Inflammatory macrophage treated with lipopolysaccharide for 1 hour (primary cell): ENCODE results near the gene ZRANB3.
"Not testable (repeated sequence)": the region's sequence is repeated elsewhere in the genome, so short reads cannot be mapped to it uniquely, and the experiment has no call there.

ENCODE experiments used
- DNase-seq, 2 donors: peaks; one replicate each; pipeline ENCODE4 v3.0.0-alpha.2; 2020 to 2022

The ZRANB3 gene

DNA sequence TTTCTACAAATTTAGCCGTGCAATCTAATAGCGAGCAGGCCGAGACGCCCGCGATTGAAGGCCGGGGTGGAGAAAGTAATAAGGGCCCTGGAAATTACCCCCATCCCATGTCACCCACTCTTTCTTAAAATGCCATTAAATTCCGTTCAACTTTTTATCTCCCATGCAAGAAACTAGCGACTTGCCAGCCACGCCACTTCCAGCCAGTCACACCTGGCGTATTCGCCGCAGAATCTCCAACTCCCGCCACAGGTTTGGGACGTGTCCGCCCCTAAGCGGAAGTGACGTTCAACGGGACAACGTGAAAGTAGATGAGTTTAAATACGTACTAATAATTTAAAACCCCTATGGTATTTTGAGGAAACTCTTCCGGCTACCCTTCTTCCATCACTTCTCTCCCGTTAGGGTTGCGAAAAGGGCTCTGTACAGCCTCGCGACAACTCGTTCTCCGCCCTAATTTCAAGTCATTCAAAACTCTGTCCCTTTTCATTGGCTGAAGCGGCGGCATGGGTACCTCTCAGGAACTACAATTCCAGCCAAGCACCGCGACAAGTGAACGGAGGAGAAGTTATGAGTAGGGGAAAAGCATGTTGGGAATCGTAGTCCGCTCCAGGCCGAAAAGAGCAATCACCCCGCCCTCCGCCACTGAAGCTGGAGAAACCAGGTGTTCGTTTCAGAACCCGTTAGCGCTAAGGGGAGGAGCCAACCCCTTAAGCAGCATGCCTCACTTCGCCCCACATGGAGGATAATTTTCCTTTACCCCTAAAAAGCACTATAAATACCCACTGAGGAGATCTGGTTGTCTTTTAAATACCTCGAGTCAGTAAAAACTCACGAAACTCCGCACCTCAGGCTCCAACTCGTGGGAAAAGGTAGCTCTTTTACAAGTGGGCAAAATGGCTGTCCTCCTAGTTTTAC is at the start of gene ZRANB3:
ZRANB3 (minus strand) TSS at position 906 of the 918 bp plus-strand sequence.
- peak; percentile 93 to 97 for DNase-seq

GRCh38 chr2:135573620-135574019 is 42.6 kb upstream of the ZRANB3 start:
- DNase-seq = no peak

- no peak for DNase-seq
Observed at GRCh38 chr2:135570884-135571283, 39.9 kb upstream of the ZRANB3 start.

GRCh38 chr2:135563793-135564192 is 32.8 kb upstream of the ZRANB3 start:
- DNase-seq = no peak

DNA sequence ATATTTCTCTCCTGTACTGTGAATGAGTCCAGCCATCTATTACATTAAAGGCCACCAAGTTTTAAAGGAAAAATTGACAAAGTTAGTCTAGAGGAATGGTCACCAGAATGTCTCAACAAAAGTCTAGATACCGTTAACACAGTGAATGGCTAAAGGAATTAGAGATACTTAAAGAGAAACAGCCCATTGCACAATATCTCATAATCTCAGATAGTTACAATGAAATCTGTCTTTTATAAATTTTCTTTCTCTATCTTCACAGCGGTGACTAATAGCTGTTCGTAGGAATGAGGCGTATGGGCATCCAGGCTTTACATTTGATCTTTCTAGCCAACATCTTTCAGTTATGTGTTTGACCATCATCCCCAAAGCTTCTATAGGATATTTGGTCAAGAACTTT is 30.9 kb upstream of the ZRANB3 start:
- DNase-seq = no peak

GRCh38 chr2:135557530-135557929 is 26.5 kb upstream of the ZRANB3 start:
- DNase-seq = peak; percentile 18 to 38

GRCh38 chr2:135555311-135555710 is 24.3 kb upstream of the ZRANB3 start:
- peak; percentile 57 to 61 for DNase-seq

- DNase-seq = no peak
Observed at GRCh38 chr2:135552887-135553286, 21.9 kb upstream of the ZRANB3 start.

DNA sequence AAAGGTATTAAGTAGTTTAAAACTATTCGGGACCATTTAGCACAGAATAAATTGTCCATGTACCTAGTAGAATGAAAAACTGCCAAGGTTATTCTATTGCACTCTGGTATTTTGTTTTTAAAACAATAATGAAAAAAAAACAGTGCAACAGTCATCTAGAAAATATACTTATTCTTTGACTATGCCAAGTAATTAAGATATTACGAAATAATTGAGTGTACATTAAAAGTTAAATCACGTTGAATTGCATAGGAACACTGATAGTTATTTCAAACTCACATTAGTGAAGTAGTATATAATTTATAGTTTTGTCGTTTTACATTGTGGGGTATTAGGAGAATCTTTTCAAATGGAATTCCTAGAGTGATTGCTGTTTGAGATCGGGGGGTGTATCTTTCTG is 20.3 kb upstream of the ZRANB3 start:
- DNase-seq = no peak

DNA sequence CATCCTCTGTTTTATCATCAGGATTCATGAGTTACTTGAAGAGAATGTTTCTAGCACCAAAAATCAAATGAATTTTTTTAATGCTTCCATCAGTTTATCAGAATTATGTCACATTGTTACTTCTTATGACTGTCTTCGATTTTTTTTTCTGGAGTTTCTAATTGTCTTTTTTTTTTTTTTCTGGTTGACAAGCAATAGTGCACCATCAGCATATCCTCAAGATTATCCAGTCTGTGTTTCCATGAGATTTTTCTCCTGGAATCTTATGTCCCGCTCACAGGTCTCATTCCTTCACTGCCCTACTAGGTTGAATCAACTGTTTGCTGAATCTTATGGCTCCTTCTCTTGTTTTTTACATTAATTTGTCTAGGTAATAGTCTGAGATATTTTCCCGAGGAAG is 16.3 kb upstream of the ZRANB3 start:
- no peak for DNase-seq

DNA sequence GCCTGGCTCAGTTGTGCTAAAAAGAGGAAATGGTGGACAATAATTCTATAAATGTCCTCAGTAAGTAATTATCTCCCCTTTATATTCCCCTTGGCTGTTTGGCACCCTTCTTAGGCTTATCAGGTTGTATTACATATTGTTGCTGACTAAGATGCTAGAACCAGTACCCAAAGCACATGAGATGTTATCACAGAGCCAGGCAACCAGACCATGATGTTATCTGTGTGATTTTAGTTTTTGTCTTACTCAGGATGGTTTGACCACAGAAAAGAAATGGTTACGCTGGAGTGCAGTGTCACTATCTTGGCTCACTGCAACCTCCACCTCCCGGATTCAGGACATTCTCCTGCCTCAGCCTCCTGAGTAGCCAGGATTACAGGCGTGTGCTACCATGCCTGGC is 15.4 kb upstream of the ZRANB3 start:
- DNase-seq = no peak

GRCh38 chr2:135533545-135533944 is 2.5 kb upstream of the ZRANB3 start:
- DNase-seq = not testable (repeated sequence)

DNA sequence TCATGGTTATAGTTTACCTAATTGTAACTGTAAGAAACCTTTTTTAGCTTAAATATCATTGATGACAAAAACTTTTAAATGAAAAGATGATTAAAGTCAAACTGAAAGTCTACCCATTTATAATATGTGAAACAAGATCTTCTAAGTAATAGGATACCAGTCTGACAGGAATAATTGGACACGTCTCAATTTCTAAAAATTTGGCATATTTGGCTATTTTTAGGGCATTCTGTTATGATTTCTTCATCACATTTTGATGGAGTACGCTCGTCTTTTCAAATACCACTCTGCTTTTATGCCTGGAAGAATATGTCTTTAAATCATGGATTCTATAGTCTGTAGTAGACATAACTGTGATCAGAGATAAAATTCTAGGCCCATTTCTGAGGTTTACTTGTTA is 1.6 kb upstream of the ZRANB3 start:
- DNase-seq = no peak

DNA sequence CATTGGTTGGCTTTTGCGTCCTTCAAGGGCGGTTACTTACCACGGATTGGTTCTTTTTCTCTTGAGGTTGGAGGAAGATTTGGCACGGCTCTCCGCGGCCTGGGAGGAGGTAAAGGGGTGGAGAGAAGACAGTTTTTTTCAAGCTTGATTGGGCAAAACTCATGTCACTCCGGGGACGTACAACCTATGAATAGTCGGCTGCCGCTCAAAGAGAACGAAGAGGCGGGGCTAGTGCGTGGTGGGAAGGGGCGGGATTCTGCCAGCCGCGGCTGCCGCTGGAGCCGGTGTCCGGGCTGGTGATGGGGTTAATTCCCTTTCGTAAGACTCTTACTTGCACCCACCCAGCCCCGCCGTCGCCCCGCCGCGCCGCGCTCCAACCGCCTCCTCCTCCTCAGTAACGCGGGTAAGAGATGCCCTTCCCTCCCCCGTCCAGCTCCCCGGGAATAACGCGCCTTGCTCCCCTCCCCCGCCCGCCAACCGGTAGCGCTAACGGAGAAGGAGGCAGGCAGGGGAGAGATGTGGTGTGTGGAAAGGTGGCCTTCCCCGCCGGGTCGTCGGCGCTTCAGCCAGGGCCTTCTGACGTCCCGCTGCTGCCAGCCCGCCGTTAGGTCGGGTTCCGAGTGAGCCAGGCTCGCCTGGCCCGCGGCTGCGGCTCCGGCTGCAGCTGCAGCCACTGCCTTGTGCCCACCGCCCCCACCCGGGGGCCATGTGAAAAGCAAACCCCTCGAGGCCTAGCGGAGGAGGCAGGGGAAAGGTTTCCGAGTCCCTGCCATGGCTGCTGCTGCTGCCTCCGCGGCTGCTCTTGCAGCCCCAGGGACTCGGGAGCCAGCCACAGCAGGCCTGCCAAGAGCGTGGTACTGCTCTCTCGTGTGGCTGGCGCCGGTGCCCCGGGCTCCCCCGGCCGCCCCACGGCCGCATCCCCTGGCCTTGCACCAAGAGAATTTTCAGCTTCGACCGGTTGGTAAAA is 496 bp upstream of the ZRANB3 start, which contains the start of gene R3HDM1:
R3HDM1 (plus strand) TSS at position 254 of the 967 bp plus-strand sequence. CDS start 73,362 bp downstream, outside the sequence.
- peak; percentile 100 for DNase-seq

DNA sequence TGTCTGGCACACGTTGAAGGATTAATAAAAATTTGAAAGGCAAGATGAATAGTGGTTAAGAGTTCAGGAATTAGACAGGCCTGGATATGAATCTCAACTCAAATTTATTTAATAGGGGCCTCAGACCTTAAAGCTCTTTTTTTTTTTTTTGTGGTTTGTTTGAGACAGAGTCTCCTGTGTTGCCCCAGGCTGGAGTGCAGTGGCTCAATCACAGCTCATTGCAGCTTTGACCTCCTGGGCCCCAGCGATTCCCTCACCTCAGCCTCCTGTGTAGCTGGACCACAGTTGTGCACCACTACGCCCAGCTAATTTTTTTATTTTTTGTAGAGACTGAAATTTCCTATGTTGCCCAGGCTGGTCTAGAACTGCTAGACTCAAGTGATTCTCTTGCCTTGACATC is 3.0 kb downstream of the ZRANB3 start:
- no peak for DNase-seq

DNA sequence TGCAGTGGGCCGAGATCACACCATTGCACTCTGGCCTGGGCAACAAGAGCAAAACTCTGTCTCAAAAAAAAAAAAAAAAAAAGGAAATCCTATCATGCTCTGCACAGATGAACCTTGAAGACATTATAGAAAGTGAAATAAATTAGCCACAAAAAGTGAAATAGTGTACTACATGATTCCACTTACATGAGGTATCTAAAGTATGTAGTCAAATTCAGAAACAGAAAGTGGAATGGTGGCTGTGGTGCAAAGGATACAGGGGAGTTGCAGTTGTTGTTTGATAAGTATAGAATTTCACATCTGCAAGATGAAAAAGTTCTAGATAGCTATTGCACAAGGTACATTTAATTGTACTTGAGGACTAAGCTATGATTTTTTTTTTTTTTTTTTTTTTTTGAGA is 5.2 kb downstream of the ZRANB3 start:
- no peak for DNase-seq

DNA sequence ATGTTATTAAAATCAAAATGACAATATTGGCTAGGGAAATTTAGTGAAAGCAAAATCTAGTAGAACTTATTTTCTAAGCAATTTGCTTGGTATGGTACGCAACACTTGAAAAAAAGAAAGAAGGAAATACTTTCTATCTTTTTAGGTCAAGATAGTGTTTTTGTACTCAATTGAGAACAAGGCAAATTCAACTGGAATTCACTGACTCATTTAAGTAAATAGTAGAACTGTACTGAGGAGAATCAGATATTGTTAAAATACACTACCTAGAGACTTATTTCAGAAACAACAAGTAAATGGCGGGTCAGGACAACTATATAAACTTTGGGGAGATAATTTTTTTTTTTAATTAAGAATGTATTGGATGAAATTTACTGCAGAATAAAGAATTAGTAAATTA is 18.9 kb downstream of the ZRANB3 start:
- DNase-seq = no peak

DNA sequence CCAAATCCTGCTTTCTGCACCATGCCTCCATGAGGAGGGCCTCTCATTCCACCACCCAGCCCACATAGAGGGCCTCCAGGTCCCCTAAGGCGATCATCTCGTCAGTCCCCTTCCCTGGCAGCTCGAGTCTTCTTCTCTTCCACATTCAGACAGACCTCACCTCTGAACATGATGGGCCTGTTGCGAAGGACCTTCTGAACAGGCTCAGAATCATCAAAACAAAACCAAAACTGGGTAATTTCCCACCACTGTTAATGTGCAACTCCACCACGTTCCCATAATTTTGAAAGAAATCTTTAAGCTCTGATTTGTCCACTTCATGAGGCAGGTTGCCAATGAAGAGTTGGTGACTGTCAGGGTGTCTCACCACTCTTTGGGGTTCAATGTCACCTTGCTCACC is 20.4 kb downstream of the ZRANB3 start:
- no peak for DNase-seq

DNA sequence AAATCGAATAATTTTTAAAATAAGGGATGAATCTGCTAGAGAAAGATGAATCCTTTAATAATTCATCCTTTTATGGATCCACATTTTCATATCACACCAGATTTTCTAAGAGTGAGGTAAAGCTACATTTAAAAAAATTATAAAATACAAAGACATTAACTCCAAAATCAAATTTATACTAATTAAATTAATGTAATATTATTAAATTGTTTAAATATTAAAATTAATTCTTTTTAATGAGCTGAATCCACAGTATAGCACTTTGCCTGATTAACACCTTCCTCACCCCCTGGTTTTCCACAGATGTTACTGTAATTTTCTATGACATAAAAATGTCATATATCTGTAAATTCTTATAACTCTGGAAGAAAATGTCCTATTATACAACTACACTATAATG is 26.2 kb downstream of the ZRANB3 start:
- DNase-seq = no peak

GRCh38 chr2:135498588-135498987 is 32.4 kb downstream of the ZRANB3 start:
- not testable (repeated sequence) for DNase-seq

DNA sequence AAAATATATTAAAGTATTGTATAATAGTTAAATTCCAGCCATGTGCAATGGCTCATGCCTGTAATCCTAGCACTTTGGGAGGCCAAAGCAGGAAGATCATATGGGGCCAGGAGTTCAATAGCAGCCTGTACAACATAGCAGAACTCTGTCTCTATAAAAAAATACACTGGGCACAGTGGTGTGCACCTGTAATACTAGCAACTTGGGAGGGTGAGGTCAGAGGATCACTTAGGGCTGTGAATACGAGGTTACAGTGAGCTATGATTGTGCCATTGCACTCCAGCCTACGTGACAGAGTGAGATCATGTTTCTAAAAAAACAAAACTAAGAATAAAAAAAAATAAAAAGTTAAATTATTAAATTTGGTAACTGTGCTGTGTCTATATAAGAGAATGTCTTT is 36.1 kb downstream of the ZRANB3 start:
- DNase-seq = no peak

- peak; percentile 7 to 11 for DNase-seq
Observed at GRCh38 chr2:135494503-135494902, 36.5 kb downstream of the ZRANB3 start.

DNA sequence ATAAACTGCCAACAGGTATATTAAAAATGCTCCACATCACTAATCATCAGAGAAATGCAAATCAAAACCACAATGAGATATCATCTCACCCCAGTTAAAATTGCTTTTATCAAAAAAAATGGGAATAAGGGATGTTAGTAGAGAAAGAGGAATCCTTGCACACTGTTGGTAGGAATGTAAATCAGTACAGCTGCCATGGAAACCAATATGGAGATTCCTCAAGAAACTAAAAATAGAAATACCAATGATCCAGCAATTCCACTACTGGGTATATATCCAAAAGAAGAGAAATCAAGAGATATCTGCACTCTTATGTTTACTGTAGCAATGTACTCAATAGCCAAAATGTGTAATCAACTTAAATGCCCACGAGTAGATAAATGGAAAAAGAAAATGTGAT is 40.6 kb downstream of the ZRANB3 start:
- no peak for DNase-seq
